HG03097 (cell line): ENCODE results near the gene NOL3.
A peak's percentile ranks its signal among the peaks of the same experiment; 100 is the strongest.

ENCODE experiments used
- ATAC-seq: cut with Tn5 transposase; IDR thresholded peaks from one replicate; pipeline ENCODE4 v1.9.1; 2021; ENCODE audit not compliant: unreplicated experiment, low FRiP score

The NOL3 gene

DNA sequence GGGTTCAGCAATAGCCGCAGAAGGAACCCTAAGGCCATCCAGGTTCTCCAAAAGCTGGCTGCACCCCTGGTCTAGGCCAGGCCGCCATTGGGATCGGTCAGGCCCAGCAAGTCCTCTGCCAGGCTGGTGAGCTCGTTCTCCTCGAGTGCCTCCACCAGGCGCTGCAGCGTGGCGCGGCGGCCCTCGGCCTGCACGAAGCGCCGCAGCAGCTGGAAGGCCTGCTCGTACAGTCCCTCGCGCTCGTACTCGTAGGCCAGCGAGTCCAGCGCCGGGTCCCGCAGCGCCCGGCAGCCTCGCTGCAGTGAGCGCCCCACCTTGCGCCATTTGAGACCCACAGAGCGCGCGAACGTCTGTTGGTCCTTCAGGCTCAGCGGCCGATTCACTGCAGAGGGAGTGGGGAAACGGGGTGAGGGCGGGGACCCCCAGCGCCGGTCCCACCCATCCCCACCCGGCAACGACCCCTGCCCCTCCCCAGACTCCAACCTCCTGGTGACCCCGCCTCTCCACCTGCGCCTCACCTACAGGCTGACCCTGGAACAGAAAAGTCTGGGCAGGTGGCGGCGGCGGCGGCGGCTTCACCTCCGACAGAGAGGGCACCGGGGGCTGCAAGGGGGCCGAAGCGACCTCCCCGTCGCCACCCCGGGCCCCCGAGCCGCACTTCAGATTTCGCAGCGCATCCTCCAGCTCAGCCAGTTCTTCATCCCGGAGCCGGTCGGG is 15.6 kb upstream of the NOL3 start:
- no peak for ATAC-seq

DNA sequence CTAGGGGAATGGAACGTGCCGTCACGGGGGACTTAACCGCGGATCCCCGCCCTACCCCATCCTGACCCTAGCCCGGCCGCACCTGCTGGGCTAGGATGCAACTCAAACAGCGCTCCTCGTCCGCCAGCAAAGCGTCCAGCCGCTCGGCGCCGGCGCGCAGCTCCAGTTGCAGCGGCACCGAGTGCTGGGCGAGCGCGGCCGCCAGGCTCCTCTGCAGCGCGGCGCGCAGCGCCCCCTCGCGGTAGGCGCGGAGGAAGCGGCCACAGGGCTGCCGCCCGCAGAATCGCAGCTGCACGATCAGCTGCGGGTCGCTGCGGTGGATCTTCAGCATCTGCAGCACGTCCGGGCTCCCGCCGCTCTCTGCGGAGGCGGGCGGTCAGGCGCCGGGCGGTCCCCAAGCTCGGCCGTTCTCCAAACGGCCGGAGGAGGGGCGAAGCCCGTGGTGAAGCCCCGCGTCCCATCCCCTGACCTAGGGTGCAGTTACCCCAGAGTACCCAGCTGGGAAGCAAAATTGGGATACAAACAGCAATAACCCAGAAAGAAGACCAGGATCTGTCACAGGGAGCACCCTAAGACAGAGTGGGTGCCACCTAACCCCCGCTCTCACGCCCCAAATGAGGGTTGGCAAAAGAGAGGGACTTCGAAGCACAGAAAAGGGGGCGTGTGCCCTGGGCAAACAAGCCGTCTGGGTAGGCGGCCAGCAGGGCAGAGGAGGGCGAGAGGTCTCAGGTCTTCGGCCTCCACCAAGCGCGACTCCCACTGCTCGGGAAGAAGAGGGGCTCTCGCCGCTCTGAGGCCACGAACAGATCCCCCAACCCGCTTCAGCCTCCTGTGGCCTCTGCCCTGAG is 14.8 kb upstream of the NOL3 start:
- no peak for ATAC-seq

DNA sequence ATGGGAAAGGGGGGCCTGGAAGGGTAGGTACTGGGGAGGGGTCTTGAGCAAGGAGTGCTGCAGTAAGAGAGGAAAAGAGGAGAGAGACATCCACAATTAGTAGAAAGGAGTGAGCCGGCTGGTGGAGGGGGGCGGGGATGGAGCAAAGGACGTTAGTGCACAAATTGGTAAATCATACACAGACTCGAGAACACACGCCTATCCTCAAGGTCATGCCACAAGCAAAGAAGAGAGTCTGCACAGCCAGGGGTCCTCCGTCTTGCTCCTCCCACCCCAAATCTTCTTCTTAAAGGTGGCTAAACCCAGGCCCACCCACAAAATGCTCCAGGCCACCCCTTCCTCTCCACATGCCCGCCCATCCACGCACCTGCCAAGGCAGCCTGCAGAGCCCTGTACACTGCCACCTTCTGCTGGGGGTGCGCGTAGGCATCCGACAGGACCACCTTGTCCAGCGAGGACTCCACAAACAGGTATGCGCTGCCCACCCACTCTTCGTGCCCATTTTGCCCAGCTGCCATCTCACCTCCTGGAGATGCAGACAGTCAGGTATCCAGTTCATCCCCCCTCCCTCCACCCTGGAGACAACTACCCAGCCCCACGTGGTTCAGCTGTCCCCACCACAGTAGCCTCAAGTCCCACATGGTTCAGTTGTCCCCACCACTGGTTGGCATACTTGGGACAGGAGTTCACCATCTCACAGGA is 14.0 kb upstream of the NOL3 start:
- no peak for ATAC-seq

DNA sequence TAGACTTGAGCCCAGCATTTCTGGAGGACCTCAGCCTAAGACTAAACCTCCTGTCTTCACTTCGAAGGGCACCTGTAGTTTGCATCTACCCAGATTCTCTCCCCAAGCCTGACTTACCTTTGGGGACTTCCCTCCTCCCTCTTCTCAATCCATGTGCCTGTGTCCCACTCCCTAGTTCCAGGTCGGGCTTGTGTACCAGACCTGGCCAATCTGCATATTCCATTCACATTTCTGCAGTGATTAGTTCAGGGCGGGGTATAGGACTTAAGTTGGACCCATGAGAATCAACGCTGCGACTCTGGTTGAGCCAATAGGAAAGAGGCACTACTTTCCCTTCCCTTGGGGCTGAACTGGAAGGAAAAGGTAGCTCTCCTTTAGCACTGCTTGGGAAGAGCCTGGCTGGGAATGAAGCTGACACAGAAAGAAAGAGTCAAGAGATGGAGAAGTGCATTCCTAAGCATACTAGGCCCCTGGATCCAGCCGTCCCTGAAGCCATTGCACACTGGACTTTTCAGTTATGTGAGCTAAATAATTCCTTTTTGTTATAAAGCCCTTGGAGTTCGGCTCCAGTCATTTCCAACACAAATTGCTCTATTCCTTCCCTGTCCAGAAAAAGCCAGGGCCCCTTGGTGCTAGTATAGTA is 13.1 kb upstream of the NOL3 start:
- no peak for ATAC-seq

DNA sequence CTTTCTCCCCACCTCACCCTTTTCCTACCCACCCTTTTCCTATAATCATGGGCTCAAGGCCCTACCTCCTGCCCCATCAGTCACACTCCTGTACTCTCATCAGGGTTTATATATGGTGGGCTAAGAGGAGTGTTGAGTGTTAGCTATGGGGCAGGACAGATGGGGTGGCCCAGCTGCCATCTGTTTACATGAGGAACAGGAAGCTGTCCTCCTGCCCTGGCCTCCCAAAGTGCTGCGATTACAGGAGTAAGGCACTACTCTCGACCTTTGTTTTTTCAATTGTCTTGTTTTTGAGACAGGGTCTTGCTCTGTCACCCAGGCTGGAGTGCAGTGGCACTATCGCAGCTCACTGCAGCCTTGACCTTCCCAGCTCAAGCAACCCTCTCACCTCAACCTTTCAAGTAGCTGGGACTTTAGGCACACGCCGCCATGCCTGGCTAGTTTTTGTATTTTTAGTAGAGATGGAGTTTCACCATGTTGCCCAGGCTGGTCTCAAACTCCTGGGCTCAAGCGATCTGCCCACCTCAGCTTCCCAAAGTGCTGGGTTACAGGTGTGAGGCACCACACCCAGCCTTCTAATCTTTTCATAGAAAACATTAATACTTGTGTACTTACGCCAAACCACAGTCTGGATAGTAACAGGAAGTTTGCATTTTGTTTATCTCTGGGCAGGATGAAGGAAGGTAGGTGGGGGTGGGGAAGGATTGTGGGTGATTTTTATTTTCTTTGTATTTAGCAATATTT is 12.3 kb upstream of the NOL3 start:
- no peak for ATAC-seq

DNA sequence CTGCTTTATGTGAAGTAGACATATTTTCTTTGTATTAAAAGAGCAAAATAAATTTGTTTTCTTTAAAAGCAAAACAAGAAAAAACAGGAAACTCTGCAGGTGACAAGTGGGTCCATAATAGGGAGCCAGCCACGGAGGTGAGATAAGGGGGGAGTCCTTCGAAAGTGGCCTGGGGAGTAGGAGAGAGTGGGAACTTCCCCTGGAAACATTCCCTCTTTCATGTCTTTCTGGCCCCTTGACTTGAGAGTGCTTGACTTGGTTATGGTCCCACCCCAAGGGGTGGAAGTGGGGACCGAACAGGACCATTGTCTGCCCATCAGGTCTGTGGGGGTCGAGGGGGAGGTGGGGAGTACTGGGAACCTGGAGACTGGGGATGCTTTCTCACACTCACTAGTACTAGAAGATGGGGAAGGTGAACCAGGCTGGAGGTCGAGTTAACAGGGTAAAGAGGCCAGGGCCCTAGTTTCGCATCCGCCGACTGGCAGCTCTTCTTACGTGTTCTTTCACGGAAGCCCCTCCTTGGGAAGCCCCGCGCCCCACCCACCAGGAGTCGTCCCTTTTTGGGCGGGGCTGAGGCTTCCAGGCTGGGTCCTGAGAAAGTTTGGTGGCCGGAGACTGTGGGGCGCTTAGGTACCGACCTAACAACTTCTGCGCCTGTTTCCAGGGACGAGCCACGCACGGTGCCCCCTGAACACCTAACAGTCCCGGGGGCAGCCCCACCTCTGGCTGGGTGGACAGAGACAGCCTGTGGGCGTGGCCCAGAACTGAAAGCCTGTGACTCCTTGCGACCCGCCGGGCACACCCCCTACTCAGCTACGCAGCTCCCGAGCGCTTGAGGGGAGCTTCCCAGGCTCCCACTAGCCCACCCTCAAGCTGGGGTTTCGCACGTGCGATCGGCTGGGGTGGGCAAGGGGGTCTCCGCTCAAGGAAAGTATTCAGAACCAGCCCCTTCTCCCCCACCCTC is 11.4 kb upstream of the NOL3 start:
- peak; percentile 32 for ATAC-seq

DNA sequence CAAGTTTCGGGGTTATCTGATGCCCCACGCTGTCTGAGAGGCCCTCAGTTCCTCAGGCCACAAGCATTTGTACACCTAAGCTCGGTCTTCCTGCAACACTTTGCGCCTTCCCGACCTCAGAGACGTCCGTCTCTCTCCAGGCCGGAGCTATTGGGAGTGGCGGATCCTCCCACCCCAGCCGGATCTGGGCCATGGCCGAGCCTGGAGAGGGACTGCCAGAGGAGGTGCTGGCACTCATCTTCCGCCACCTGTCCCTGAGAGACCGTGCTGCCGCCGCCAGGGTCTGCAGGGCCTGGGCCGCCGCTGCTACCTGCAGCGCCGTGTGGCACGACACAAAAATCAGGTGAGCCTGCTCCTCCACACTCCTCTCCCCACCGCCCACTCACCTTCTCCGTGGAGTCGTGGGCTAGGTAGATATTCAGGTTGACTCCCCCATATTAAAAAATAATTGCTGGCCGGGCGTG is 8.7 kb upstream of the NOL3 start:
- ATAC-seq = no peak

DNA sequence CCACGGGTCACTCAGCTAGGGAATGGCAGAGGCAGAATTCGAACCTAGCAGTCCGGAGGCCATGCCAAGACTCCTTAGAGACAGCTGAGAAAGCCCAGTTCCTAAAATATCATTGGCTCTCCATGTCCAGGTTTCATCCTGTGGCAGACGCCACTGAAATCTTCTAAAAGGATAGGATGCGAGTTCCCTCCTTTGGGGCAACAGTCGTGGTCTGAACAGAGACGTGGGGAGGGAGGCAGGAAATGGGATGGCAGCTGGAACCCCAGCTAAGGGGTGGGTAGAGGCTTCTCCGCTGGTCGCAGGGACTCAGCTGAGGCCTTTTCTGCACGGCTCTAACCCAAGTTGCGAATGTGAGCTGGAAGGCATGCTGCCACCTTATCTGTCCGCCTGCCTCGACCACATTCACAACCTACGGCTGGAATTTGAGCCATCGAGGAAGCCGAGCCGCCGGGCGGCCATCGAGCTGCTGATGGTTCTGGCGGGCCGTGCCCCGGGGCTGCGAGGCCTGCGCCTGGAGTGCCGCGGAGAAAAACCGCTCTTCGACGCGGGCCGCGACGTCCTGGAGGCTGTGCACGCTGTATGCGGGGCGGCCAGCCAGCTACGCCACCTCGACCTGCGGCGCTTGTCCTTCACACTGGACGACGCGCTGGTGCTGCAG is 7.7 kb upstream of the NOL3 start:
- ATAC-seq = no peak

DNA sequence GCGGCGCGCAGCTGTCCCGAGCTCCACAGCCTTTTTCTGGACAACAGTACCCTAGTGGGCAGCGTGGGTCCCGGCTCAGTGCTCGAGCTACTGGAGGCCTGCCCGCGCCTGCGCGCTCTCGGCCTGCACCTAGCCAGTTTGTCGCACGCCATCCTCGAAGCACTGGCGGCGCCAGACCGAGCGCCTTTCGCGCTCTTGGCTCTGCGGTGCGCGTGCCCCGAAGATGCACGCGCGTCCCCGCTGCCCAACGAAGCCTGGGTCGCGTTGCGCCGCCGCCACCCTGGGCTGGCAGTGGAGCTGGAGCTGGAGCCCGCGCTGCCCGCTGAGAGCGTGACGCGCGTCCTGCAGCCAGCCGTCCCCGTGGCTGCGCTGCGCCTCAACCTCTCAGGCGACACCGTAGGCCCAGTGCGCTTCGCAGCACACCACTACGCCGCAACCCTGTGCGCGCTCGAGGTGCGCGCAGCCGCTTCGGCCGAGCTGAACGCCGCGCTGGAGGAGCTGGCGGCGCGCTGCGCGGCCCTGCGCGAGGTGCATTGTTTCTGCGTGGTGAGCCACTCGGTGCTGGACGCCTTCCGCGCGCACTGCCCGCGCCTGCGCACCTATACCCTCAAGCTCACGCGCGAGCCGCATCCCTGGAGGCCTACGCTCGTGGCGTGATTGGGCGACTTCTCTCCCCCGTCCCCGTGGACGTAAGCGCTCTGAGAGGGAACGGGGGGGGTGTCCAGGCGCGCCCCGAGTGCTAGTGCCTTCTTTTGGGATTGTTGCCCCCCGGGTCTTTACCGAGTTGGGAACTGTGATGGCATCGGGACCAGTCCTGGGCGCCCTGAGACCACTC is 7.0 kb upstream of the NOL3 start:
- no peak for ATAC-seq

DNA sequence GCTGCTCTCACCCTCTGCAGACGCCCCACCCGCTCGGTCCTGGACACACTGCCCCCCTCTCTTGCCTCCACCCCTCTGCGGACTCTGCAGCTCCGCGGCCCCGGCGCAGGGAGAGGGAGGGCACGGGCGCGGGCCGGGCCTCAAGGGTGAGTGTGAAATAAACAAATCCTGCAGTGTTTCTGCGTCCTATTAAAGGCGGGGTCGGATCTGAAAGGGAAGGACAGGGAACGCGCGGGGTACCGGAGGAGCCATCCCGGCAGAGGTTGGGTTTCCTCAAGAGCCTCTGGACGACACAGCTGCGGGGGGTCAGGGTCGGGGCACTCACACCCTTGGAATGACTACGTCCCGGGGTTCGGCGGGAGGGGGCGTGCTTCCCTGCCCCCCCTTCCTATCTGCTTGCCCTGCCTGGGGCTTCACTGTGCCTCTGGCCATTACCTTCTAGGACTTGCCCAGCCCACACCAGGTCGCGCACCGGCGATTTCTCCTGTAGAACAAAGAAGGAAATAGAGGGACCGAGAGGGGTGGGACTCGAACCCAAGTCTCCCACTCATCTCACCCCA is 6.3 kb upstream of the NOL3 start:
- ATAC-seq = no peak

DNA sequence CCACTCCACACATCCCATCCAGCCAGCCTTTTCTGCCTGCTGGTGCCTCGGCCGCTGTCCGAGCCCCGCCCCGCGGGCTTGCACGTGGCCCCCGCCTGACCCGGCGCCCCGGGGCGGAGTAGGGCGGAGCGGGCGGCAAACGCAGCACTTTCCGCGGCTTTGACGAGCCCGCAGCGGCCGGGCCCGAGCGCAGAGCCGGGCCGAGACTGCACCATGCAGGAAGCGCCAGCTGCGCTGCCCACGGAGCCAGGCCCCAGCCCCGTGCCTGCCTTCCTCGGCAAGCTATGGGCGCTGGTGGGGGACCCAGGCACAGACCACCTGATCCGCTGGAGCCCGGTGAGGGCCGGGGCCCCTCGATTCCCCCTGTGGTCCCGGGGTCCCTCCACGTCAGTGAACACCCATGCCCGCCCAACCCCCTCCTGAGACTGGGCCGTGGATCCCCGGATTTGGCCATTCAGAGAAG is 5.7 kb upstream of the NOL3 start, which contains the start of gene HSF4:
TSS of gene HSF4 (plus strand) at position 147 of the 463 bp plus-strand sequence. CDS start at position 214, 67 bp downstream.
- ATAC-seq = no peak

DNA sequence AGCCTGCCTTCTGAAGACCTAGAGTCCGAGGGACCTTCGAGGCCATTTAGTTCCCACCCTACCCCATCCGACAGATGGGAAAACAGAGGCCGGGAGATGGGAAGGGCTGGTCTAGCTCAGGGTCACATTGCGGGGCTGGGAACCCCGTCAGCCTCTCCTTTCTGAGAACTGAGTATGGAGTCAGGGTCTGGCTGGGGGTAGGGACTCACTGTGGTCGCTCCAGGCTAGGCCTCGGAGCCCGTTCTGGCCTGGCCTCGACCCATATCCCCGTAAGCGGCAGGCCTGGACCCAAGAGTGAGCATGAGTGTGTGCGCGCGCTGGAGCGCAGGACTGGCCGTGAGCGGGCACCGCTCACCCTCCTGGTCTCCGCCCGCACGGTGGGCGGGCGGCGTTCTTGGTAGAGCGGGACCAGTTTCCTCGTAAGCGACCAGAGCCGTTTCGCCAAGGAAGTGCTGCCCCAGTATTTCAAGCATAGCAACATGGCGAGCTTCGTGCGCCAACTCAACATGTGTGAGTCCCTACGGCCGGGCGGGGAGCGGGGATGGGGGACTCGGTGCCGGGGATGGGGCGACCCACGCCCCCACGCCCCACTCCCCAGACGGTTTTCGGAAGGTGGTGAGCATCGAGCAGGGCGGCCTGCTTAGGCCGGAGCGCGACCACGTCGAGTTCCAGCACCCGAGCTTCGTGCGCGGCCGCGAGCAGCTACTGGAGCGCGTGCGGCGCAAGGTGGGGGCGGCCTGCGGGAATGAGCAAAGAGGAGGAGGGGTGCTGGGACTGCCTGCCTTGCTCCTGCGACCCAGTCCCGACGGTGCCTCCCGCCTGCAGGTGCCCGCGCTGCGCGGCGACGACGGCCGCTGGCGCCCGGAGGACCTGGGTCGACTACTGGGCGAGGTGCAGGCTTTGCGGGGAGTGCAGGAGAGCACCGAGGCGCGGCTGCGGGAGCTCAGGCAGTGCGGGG is 4.9 kb upstream of the NOL3 start:
- no peak for ATAC-seq

DNA sequence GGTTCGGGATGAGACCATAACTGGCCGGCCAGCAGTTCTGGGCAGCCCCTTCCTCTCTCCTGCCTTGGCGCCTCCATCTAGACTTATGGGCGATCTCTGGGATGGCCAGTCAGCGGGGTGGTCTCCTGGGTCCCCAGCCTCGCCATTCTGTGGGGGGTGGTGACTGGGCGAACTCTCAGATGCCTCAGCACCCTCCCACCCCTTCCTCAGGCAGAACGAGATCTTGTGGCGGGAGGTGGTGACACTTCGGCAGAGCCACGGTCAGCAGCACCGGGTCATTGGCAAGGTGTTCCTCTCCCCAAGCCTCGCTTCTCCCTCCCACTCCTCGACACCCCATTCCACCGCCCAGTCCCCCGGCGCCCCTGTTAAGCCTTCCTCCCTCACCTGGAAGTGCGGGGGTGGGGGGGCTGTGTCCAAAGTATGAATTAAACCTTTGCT is 4.2 kb upstream of the NOL3 start:
- no peak for ATAC-seq

DNA sequence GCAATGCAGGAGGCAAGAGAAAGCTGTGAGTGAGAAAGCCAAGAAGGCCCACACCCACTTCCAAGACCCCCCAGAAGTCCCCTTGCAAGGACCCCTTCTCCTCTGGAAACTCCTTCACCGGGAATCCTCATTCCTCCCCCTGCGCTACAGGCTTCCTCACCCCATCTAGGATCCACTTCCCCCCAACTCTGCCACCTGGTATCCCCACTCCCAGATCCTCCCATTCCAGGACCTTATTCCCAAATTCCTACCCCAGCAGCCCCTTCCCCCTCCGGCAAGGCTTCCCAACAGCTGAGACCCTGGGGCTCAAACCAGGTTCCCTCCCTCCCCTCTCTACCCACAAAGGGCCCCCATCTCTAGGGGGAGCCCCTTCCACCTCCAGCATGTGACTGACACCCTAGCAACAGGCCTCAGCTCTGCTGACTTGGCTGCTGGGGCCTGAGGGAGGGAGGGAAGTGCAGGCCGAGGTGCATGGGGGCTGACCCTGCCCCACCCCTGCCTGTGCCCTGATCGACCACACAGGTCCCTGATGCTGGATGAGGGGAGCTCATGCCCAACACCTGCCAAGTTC is 3.7 kb upstream of the NOL3 start:
- ATAC-seq = no peak

DNA sequence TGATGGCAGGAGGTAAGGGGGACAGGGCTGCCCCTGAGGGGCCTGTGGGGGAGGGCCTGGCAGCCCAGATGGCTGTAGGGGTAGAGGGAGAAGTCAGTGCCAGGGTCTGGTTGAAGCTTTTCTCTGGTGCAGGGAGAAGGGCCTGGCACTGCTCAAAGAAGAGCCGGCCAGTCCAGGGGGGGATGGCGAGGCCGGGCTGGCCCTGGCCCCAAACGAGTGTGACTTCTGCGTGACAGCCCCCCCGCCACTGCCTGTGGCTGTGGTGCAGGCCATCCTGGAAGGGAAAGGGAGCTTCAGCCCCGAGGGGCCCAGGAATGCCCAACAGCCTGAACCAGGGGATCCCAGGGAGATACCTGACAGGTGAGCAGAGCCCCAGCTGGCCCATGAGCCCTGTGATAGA is 2.8 kb upstream of the NOL3 start:
- no peak for ATAC-seq

DNA sequence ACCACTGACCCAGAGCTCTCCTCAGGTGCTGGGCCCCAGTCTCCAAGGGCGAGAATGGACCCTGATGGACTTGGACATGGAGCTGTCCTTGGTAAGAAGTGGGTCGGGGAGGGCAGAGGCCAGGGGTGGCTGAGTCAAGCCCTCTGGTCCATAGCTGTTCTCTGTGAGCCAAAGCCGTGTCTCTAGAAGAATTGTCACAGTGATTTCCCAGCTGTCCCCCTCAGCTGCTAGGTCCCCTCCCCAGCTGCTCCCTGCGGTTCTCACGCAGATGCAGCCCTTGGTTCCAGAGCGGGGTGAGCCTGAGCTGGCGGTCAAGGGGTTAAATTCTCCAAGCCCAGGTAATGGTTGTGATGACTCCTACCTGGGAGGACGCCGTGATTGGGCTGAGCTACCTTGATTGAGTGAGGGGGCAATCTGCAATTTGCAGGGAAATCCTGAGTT is 1.3 kb upstream of the NOL3 start:
- ATAC-seq = no peak
